OCI-LY7 (cell line): Measurements from ENCODE around the gene CSH1. TPM values are rescaled to one million over a fixed set of nuclear protein-coding genes. Genes with fewer than 3 reads are reported as not detected.

Experiments used
- BruUV-seq: library from RNA; stranded (reverse); fragments of 400-500 nt; replicated peaks from 2 replicates; lab custom pipeline; 2021; lab: Mats Ljungman, UMichigan
- CTCF ChIA-PET: fragments of 300-600 bp; sonication (Branson Sonifier 250); formaldehyde crosslinking; loops from one replicate; lab custom pipeline; 2022; ENCODE audit warnings: antibody characterized with exemption; ENCODE audit not compliant: unreplicated experiment; lab: Charles Lee
- POLR2A ChIA-PET: fragments of 300-600 bp; sonication (Branson Sonifier 250); formaldehyde crosslinking; loops from one replicate; lab custom pipeline; 2022; ENCODE audit warnings: antibody characterized with exemption; lab: Charles Lee
- DNase-seq: peaks from one replicate; pipeline ENCODE4 v3.0.0-alpha.2; 2015; ENCODE audit warnings: low spot score
- H2AFZ ChIP-seq: fragments of 200-600 bp; sonication (generic), shearing (Covaris generic); 2 replicates; pipeline ENCODE4 v1.6.1; 2014; ENCODE audit warnings: mild to moderate bottlenecking, antibody characterized with exemption, low read length, moderate library complexity
- H3K27ac ChIP-seq: fragments of 200-600 bp; sonication (generic); 2 replicates; pipeline ENCODE4 v1.5.1; 2014; ENCODE audit warnings: mixed run types, low read depth, mild to moderate bottlenecking, moderate library complexity, low read length, inconsistent platforms; ENCODE audit not compliant: poor library complexity, severe bottlenecking
- H3K36me3 ChIP-seq: fragments of 200-600 bp; sonication (generic); 2 replicates; pipeline ENCODE4 v1.6.1; 2014; ENCODE audit warnings: mild to moderate bottlenecking, antibody characterized with exemption, low read length, moderate library complexity, mixed read lengths; ENCODE audit not compliant: insufficient read depth
- H3K4me1 ChIP-seq: fragments of 200-600 bp; sonication (generic); 2 replicates; pipeline ENCODE4 v1.5.1; 2014; ENCODE audit warnings: mild to moderate bottlenecking, low read length; ENCODE audit not compliant: insufficient read depth, poor library complexity, severe bottlenecking
- H3K4me2 ChIP-seq: fragments of 200-600 bp; sonication (generic); 2 replicates; pipeline ENCODE4 v1.6.1; 2014; ENCODE audit warnings: mild to moderate bottlenecking, low read length
- H3K4me3 ChIP-seq: fragments of 200-600 bp; sonication (generic); 2 replicates; pipeline ENCODE4 v1.5.1; 2014; ENCODE audit warnings: mild to moderate bottlenecking, low read depth, low read length; ENCODE audit not compliant: poor library complexity, severe bottlenecking
- H3K79me2 ChIP-seq: fragments of 200-600 bp; sonication (generic); 2 replicates; pipeline ENCODE4 v1.6.1; 2016; ENCODE audit warnings: low read depth, mild to moderate bottlenecking, low read length, moderate library complexity, mixed read lengths; ENCODE audit not compliant: insufficient read depth
- H3K9me2 ChIP-seq: fragments of 200-600 bp; sonication (generic); 2 replicates; pipeline ENCODE4 v1.6.1; 2016; ENCODE audit warnings: mild to moderate bottlenecking, low read length, mixed read lengths; ENCODE audit not compliant: insufficient read depth
- H3K9me3 ChIP-seq: fragments of 200-600 bp; sonication (generic); 2 replicates; pipeline ENCODE4 v1.6.1; 2014; ENCODE audit warnings: mild to moderate bottlenecking, mixed run types, low read length, mixed read lengths
- H4K20me1 ChIP-seq: fragments of 200-600 bp; sonication (generic); 2 replicates; pipeline ENCODE4 v1.6.1; 2014; ENCODE audit warnings: mild to moderate bottlenecking, antibody characterized with exemption, low read length, moderate library complexity, mixed read lengths; ENCODE audit not compliant: insufficient read depth
- CTCF ChIP-seq: fragments of 200-600 bp; sonication (generic); conservative IDR thresholded peaks from 2 replicates; pipeline ENCODE4 v1.5.1; 2014; ENCODE audit warnings: mild to moderate bottlenecking, antibody characterized with exemption, low read length, moderate library complexity, mixed read lengths
- EZH2phosphoT487 ChIP-seq: fragments of 200-600 bp; sonication (generic); IDR thresholded peaks from 2 replicates; pipeline ENCODE4 v1.6.1; 2018; ENCODE audit warnings: low read depth, borderline replicate concordance, mild to moderate bottlenecking, mixed run types, antibody characterized with exemption, low read length, moderate library complexity, mixed read lengths
- intact Hi-C: fragments of 100-400 bp; cut with micrococcal nuclease; formaldehyde crosslinking; loops from one replicate; pipeline ENCODE4 v1.10.0; 2022; ENCODE audit not compliant: unreplicated experiment
- total RNA-seq, 2 experiments: library from RNA; depleted of rRNA in 1 of 2; stranded (reverse); fragments of >200 nt in 1 of 2; shearing (Covaris generic) in 1 of 2; gene quantifications; 2 replicates each; pipeline ENCODE4 v1.2.3, GENCODE V29; 2014 to 2022

Gene CSH1
- total RNA-seq, 2 experiments from 2014 or later = not detected

- no peak for TF ChIP-seq EZH2phosphoT487
- TF ChIP-seq CTCF = no peak
- Histone ChIP-seq H3K79me2 (no peaks in the 10 kb centered on the region), H3K4me1 (peaks cover 24% of the 10 kb centered on the region), H3K27ac (no peak overlapping the region), H3K4me2 (no peak overlapping the region), H3K9me2 (no peaks in the 10 kb centered on the region), H3K36me3 (no peaks in the 10 kb centered on the region), H2AFZ (no peak overlapping the region), H3K4me3 (no peak overlapping the region), H4K20me1 (no peaks in the 10 kb centered on the region), H3K9me3 (no peaks in the 10 kb centered on the region)
- intact Hi-C loops = no loop called here
- CTCF ChIA-PET = interaction anchor here (1.7 kb wide), 1 partner anchor 32 kb away, joined by 6 read pairs; no protein-coding TSS in a partner anchor
- no peak for DNase-seq
- POLR2A ChIA-PET = no interaction called here
- no TSS peak for BruUV-seq
Measured at GRCh38 chr17:63914471-63914870, 18.1 kb upstream of the CSH1 start.

- POLR2A ChIA-PET = interaction anchor here (0.6 to 0.7 kb wide), 2 partner anchors 113 to 165 kb away, joined by 3 read pairs; no protein-coding TSS in a partner anchor
- no TSS peak for BruUV-seq
- TF ChIP-seq CTCF (peak; percentile 67), EZH2phosphoT487 (no peak)
- H2AFZ ChIP-seq = no peak overlapping the region
- H3K4me2 ChIP-seq = no peak overlapping the region
- H4K20me1 ChIP-seq = no peaks in the 10 kb centered on the region
- no peak overlapping the region for H3K27ac ChIP-seq
- CTCF ChIA-PET = interaction anchor here (0.7 to 2.6 kb wide), 5 partner anchors 28 to 114 kb away, joined by 3 to 16 read pairs (median 4); no protein-coding TSS in a partner anchor
- no peaks in the 10 kb centered on the region for H3K36me3 ChIP-seq
- H3K9me2 ChIP-seq = no peaks in the 10 kb centered on the region
- H3K4me1 ChIP-seq = peaks cover 15% of the 10 kb centered on the region
- H3K9me3 ChIP-seq = no peaks in the 10 kb centered on the region
- DNase-seq = peak; percentile 62
- H3K4me3 ChIP-seq = no peak overlapping the region
- intact Hi-C loops = loop anchor here (1.0 kb wide), 2 partner anchors 79 to 114 kb away; no protein-coding TSS in a partner anchor
- no peaks in the 10 kb centered on the region for H3K79me2 ChIP-seq
Measured at GRCh38 chr17:63911657-63912100, 15.3 kb upstream of the CSH1 start.

- H4K20me1 ChIP-seq = no peaks in the 10 kb centered on the region
- H3K4me2 ChIP-seq = no peak within 1 kb of the TSS
- no peaks in the 10 kb centered on the region for H3K36me3 ChIP-seq
- no peak for TF ChIP-seq EZH2phosphoT487
- no peak for TF ChIP-seq CTCF
- no peaks in the 10 kb centered on the region for H3K79me2 ChIP-seq
- DNase-seq = no peak
- no peak within 1 kb of the TSS for H2AFZ ChIP-seq
- no peaks in the 10 kb centered on the region for H3K9me3 ChIP-seq
- no TSS peak for BruUV-seq
- H3K27ac ChIP-seq = no peak within 1 kb of the TSS
- H3K4me1 ChIP-seq = peaks cover 10% of the 10 kb centered on the region
- H3K4me3 ChIP-seq = no peak within 1 kb of the TSS
- ChIA-PET CTCF (interaction anchor here (0.7 to 2.6 kb wide), 3 partner anchors 35 to 114 kb away, joined by 3 to 16 read pairs (median 4); no protein-coding TSS in a partner anchor), POLR2A (interaction anchor here (0.6 kb wide), 1 partner anchor 114 kb away, joined by 3 read pairs; no protein-coding TSS in a partner anchor)
- intact Hi-C loops = loop anchor here (1.0 kb wide), 2 partner anchors 79 to 114 kb away; no protein-coding TSS in a partner anchor
- H3K9me2 ChIP-seq = no peaks in the 10 kb centered on the region
Measured at GRCh38 chr17:63911041-63911635, 14.8 kb upstream of the CSH1 start, which contains the start of gene CSHL1. Gene CSHL1, minus strand, starts transcription at chr17:63911258. Its CDS starts 62 bp downstream, at chr17:63911196.
